Activated CD8-positive, alpha-beta memory T cell treated with anti-CD3 and anti-CD28 coated beads for 4 hours (primary cell): Measurements from ENCODE around the gene PCDHA3.
"Not testable (repeated sequence)": the region's sequence is repeated elsewhere in the genome, so short reads cannot be mapped to it uniquely, and the experiment has no call there.

Source experiments
- DNase-seq, 2 donors: peaks; one replicate each; pipeline ENCODE4 v3.0.0-alpha.2; 2020; ENCODE audit warnings: low read depth in 2 of 2

The PCDHA3 gene

DNA sequence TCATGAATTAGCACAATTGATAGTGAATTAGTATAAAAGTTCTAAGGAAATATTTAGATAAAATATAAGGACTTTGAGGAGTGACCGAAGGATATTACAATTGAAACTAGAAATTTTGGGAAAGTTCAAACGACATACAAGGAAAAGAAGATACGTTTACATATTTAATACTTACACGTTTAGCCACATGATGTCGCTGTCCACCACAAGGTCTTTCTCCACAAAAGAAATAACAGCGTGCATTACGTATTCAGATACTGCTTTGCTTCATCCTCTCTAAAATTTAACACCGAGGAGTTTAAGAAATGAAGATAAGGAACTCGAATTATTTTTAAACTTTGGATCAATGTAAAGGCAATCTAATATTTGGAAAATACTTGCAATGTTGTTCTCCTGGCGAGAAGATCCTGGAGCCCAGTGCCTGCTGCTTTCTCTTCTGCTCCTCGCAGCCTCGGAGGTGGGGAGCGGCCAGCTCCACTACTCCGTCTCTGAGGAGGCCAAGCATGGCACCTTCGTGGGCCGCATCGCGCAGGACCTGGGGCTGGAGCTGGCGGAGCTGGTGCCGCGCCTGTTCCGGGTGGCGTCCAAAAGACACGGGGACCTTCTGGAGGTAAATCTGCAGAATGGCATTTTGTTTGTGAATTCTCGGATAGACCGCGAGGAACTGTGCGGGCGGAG is at the start of gene PCDHA3:
PCDHA3 (plus strand) TSS at position 242 of the 678 bp plus-strand sequence.
- no peak for DNase-seq

DNA sequence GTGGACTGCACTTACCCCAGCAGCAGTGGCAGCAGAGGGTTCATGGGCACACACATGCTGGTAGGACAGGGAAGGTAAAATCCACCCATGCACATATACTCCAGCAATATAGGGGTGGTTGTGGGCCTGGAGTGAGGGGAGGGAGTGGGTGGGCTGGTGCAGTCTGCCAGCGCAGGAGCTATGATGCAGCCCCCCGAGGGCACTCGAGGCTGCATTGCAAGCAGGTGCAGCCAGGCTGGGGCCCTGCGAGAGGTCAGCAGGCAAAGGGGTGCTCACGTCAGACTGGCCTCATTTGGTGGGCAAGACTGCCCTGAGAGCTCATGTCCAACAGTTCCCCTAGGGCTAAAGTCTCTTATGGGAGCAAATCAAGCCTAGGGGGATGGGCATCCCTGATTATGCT is 47.3 kb upstream of the PCDHA3 start:
- DNase-seq, result no peak

DNA sequence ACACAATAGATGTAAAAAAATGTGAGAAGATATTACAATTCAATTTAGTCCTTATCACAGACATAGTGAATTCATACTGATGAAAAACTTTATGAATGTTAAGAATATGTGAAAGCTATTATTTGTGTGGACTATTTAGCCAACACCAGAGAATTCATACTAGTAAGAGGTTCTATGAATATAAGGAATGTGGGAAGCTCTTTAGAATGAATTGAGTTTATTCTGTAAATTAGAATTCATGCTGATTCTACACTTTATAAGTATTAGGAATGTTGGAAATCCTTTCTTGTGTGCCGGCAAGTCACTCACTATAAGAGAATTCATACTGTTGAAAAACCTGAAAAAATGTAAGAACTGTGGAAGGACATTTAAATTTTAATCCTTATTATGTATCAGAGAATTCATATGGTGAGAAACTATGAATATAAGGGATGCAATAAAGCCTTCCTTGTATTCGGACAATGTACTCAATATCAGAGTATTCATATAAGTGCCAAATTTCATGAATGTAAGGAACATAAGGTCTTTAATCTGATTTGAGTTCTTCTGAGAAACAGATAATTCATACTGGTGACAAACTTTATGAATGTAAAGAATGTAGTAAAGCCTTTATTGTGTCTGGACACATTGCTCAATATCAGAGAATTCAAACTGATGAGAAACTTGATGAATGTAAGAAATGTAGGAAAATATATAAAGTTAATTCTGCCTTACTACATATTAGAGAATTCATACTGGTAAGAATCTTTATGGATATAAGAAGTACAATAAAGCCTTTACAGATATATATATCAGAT is 36.5 kb upstream of the PCDHA3 start:
- no peak for DNase-seq

DNA sequence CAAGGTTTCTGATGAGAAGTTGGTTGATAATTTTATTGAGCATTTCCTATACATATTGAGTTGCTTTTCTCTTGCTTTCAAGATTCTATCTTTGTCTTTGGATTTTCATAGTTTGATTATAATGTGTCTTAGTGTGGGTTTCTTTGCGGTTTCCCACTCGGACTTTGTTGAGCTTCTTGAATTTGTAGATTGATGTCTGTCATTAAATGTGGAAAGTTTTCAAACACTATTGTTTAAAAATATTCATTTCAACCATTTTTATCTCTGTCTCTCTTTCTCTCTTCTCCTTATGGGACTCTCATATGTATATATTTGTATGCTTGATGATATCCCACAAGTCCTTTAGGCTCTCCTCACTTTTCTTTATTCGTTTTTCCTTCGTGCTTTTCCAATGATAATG is 33.4 kb upstream of the PCDHA3 start:
- DNase-seq, result no peak

DNA sequence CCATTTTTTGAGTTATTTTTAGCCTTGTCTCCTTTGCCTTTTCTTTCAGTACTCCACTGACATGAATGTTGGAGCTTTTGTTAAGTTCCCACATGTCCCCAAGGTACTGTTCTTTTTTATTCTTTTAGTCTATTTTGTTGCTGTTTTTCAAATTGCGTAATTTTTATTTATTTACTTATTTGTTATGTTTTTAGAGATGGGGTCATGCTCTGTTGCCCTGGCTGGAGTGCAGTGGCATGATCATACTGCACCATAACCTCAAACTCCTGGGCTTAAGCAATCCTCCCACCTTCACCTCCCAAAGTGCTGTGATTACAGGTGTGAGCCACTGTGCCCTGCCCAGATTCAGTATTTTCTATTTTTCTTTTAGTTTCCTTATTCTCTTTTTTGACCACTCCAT is 20.3 kb upstream of the PCDHA3 start:
- no peak for DNase-seq

DNA sequence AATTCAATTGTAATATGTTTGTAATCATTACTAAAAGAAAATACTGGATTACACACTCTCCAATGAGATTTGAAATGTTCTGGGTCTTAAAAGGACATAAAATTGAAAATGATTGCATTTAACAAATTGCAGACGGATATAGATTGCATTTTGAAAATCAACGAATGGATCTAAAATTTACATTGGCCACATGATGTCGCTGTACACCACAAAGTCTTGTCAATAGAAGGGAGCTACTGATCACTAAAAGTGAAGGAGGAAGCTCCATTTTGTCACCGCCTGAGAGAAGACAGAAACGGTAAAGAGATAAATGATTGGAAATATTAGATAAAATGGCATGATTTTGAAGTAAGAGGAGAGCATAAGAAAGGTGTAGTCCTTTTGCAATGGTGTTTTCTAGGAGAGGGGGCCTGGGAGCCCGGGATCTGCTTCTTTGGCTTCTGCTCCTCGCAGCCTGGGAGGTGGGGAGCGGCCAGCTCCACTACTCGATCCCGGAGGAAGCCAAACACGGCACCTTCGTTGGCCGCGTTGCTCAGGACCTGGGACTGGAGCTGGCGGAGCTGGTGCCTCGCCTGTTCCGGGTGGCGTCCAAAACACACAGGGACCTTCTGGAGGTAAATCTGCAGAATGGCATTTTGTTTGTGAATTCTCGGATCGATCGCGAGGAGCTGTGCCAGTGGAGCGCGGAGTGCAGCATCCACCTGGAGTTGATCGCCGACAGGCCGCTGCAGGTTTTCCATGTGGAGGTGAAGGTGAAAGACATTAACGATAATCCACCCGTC is 14.8 kb upstream of the PCDHA3 start, which contains the start of gene PCDHA1:
PCDHA1 (plus strand) TSS at position 236 of the 782 bp plus-strand sequence.
- no peak for DNase-seq

DNA sequence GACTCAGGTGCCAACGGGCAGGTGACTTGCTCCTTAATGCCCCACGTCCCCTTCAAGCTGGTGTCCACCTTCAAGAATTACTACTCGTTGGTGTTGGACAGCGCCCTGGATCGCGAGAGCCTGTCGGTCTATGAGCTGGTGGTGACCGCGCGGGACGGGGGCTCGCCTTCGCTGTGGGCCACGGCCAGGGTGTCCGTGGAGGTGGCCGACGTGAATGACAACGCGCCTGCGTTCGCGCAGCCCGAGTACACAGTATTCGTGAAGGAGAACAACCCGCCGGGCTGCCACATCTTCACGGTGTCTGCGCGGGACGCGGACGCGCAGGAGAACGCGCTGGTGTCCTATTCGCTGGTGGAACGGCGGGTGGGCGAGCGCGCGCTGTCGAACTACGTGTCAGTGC is 13.4 kb upstream of the PCDHA3 start:
- DNase-seq, result not testable (repeated sequence)

DNA sequence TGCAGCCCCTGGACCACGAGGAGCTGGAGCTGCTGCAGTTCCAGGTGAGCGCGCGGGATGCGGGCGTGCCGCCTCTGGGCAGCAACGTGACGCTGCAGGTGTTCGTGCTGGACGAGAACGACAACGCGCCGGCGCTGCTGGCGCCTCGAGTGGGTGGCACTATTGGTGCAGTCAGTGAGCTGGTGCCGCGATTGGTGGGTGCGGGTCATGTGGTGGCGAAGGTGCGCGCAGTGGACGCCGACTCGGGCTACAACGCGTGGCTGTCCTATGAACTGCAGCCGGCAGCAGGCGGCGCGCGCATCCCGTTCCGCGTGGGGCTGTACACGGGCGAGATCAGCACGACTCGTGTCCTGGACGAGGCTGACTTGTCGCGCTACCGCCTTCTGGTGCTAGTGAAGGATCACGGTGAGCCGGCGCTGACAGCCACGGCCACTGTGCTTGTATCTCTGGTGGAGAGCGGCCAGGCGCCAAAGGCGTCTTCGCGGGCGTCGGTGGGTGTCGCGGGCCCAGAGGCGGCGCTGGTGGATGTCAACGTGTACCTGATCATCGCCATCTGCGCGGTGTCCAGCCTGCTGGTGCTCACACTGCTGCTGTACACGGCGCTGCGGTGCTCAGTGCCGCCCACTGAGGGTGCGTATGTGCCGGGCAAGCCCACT is 12.9 kb upstream of the PCDHA3 start:
- not testable (repeated sequence) for DNase-seq

DNA sequence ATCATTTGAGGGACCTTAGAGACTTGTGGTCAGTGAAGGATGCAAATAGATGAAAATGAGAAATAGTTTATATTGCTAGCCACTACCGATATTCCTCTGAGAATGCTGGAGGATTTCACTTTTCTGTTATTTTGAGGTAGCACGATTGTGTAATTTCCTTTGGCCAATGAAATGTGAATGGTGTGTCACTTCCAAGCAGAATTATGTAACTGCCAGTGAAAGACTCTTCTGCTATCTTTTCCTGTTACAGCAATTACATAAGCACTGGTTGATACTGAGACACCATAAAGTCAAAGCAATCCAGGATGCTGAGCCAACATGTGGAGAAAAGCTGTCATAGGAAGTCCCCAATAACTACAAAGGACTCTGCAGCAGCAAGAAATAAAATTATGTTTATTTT is 9.8 kb upstream of the PCDHA3 start:
- no peak for DNase-seq

DNA sequence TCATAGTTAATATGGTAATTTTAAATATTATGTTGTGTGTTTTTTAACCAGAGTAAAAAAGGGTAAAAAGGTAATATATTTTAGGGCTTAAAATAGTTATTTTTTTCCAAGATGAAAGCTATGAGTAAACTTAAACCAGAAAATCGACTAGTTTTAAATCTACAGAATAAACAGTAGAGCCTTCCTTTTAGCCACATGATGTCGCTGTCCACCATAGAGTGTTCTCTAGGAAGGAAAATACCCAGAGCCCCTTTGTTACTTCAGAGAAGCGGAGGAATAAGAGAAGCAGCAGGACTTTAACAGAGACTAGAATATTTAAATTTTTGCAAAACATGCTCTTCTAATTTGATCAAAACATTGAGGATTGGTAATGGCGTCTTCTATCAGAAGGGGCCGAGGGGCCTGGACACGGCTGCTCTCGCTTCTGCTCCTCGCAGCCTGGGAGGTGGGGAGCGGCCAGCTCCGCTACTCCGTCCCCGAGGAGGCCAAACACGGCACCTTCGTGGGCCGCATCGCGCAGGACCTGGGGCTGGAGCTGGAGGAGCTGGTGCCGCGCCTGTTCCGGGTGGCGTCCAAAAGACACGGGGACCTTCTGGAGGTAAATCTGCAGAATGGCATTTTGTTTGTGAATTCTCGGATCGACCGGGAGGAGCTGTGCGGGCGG is 6.1 kb upstream of the PCDHA3 start, which contains the start of gene PCDHA2:
PCDHA2 (plus strand) TSS at position 258 of the 664 bp plus-strand sequence.
- DNase-seq, result no peak

DNA sequence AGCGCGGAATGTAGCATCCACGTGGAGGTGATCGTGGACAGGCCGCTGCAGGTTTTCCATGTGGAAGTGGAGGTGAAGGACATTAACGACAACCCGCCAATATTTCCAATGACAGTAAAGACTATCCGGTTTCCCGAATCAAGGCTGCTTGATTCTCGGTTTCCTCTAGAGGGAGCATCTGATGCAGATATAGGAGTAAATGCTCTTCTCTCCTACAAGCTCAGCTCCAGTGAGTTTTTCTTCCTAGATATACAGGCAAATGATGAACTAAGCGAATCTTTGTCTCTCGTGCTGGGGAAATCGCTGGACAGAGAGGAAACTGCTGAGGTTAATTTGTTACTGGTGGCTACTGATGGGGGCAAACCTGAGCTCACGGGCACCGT is 5.6 kb upstream of the PCDHA3 start:
- DNase-seq, result no peak

DNA sequence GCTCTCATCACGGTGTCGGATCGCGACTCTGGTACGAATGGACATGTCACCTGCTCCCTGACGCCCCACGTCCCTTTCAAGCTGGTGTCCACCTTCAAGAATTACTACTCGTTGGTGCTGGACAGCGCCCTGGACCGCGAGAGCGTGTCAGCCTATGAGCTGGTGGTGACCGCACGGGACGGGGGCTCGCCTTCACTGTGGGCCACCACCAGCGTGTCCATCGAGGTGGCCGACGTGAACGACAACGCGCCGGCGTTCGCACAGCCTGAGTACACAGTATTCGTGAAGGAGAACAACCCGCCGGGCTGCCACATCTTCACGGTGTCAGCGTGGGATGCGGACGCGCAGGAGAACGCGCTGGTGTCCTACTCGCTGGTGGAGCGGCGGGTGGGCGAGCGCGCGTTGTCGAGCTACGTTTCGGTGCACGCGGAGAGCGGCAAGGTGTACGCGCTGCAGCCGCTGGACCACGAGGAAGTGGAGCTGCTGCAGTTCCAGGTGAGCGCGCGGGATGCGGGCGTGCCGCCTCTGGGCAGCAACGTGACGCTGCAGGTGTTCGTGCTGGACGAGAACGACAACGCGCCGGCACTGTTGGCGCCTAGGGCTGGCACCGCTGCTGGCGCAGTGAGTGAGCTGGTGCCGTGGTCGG is 4.7 kb upstream of the PCDHA3 start:
- DNase-seq, result not testable (repeated sequence)

DNA sequence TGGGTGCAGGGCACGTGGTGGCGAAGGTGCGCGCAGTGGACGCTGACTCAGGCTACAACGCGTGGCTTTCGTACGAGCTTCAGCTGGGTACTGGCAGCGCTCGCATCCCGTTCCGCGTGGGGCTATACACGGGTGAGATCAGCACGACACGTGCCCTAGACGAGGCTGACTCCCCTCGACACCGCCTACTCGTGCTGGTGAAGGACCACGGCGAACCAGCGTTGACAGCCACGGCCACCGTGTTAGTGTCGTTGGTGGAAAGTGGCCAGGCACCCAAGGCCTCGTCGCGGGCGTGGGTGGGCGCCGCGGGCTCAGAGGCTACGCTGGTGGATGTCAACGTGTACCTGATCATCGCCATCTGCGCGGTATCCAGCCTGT is 4.2 kb upstream of the PCDHA3 start:
- no peak for DNase-seq

DNA sequence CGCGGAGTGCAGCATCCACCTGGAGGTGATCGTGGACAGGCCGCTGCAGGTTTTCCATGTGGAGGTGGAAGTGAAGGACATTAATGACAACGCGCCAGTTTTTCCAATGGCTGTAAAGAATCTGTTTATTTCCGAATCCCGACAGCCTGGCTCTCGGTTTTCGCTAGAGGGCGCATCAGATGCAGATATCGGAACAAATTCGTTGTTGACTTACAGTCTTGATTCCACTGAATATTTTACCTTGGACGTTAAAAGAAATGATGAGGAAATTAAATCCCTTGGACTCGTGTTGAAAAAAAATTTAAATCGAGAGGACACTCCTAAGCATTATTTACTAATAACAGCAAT is 611 bp downstream of the PCDHA3 start:
- no peak for DNase-seq

DNA sequence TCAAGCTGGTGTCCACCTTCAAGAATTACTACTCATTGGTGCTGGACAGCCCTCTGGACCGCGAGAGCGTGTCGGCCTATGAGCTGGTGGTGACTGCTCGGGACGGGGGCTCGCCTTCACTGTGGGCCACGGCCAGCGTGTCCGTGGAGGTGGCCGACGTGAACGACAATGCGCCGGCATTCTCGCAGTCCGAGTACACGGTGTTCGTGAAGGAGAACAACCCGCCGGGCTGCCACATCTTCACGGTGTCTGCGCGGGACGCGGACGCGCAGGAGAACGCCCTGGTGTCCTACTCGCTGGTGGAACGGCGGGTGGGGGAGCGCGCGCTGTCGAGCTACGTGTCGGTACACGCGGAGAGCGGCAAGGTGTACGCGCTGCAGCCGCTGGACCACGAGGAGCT is 1.5 kb downstream of the PCDHA3 start:
- not testable (repeated sequence) for DNase-seq

DNA sequence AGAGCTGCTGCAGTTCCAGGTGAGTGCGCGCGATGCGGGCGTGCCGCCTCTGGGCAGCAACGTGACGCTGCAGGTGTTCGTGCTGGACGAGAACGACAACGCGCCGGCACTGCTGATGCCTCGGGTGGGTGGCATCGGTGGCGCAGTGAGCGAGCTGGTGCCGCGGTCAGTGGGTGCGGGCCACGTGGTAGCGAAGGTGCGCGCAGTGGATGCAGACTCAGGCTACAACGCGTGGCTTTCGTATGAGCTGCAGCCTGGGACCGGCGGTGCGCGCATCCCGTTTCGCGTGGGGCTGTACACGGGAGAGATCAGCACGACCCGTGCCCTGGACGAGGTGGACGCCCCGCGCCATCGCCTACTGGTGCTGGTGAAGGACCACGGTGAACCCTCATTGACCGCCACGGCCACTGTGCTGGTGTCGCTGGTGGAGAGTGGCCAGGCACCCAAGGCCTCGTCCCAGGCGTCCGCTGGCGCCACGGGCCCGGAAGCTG is 2.0 kb downstream of the PCDHA3 start:
- no peak for DNase-seq

DNA sequence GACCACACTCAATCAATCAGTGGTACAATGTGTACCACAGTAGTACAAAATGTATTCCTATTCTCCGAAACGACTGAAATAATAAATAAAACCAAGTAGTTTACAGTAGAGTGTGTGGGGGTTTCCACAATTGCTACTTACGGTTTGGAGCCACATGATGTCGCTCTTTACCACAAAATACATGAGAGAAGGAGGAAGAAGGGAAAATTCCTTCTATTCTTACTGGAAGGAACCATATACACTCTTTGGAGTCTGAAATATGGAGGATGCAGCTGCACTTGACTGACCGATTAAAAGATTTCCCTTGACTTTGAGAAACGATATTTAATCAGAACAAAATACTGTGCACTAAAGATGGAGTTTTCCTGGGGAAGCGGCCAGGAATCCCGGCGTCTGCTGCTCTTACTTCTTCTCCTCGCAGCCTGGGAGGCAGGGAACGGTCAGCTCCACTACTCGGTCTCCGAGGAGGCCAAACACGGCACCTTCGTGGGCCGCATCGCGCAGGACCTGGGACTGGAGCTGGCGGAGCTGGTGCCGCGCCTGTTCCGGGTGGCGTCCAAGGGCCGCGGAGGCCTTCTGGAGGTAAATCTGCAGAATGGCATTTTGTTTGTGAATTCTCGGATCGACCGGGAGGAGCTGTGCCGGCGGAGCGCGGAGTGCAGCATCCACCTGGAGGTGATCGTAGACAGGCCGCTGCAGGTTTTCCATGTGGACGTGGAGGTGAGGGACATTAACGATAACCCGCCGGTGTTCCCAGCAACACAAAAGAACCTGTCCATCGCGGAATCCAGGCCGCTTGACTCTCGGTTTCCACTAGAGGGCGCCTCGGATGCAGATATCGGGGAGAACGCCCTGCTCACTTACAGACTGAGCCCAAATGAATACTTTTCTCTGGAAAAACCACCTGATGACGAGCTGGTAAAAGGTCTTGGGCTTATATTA is 6.2 kb downstream of the PCDHA3 start, which contains the start of gene PCDHA4:
PCDHA4 (plus strand) TSS at position 235 of the 942 bp plus-strand sequence.
- DNase-seq, result no peak

DNA sequence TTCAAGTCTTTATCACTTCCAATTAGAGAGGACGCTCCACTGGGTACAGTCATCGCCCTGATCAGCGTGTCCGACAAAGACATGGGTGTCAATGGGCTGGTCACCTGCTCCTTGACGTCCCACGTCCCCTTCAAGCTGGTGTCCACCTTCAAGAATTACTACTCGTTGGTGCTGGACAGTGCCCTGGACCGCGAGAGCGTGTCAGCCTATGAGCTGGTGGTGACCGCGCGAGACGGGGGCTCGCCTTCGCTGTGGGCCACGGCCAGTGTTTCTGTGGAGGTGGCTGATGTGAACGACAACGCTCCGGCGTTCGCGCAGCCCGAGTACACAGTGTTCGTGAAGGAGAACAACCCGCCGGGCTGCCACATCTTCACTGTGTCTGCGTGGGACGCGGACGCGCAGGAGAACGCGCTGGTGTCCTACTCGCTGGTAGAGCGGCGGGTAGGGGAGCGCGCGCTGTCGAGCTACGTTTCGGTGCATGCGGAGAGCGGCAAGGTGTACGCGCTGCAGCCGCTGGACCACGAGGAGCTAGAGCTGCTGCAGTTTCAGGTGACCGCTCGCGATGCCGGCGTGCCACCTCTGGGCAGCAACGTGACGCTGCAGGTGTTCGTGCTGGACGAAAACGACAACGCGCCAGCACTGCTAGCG is 7.5 kb downstream of the PCDHA3 start:
- DNase-seq, result not testable (repeated sequence)

DNA sequence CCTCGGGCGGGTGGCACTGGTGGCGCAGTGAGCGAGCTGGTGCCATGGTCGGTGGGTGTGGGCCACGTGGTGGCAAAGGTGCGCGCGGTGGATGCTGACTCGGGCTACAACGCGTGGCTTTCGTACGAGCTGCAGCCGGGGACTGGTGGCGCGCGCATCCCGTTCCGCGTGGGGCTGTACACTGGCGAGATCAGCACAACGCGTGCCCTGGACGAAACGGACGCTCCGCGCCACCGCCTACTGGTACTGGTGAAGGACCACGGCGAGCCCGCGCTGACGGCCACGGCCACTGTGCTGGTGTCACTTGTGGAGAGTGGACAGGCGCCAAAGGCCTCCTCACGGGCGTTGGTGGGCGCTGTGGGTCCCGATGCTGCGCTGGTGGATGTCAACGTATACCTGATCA is 8.0 kb downstream of the PCDHA3 start:
- DNase-seq, result no peak
